Measurements from ENCODE around the gene PTGER2.

DNA sequence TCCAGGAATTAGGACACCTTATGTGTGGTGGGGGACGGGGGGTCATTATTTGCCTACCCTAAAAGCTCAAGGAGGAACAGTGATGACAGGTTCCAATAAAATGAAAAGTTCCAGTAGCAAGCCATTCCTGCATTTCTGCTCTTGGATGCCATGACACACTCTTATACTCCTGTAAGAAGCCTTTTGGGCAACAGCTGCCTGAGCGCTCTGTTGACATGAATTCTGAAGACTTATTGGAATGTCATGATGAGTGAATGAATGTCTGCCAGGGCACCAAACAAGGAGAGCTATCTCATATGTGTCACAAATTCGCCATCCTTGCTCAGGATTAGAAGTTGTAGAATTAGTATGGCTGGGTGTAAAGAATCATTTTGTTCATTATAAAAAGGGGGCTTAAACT is 36.3 kb downstream of the PTGER2 start:
- no peak for TF ChIP-seq EZH2 (IDR thresholded peaks at IDR 0.05; ENCODE audit: borderline replicate concordance, low read depth, low read length, poor library complexity, severe bottlenecking)
- TF ChIP-seq, protein P1, sequence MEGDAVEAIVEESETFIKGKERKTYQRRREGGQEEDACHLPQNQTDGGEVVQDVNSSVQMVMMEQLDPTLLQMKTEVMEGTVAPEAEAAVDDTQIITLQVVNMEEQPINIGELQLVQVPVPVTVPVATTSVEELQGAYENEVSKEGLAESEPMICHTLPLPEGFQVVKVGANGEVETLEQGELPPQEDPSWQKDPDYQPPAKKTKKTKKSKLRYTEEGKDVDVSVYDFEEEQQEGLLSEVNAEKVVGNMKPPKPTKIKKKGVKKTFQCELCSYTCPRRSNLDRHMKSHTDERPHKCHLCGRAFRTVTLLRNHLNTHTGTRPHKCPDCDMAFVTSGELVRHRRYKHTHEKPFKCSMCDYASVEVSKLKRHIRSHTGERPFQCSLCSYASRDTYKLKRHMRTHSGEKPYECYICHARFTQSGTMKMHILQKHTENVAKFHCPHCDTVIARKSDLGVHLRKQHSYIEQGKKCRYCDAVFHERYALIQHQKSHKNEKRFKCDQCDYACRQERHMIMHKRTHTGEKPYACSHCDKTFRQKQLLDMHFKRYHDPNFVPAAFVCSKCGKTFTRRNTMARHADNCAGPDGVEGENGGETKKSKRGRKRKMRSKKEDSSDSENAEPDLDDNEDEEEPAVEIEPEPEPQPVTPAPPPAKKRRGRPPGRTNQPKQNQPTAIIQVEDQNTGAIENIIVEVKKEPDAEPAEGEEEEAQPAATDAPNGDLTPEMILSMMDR (conservative IDR thresholded peaks at IDR 0.05; ENCODE audit: low read depth, low read length), result no peak

Measured in A673 (cell line).